ENCODE data around the gene BNIP2.
"Not testable (repeated sequence)": the region's sequence is repeated elsewhere in the genome, so short reads cannot be mapped to it uniquely, and the experiment has no call there.

The BNIP2 gene

DNA sequence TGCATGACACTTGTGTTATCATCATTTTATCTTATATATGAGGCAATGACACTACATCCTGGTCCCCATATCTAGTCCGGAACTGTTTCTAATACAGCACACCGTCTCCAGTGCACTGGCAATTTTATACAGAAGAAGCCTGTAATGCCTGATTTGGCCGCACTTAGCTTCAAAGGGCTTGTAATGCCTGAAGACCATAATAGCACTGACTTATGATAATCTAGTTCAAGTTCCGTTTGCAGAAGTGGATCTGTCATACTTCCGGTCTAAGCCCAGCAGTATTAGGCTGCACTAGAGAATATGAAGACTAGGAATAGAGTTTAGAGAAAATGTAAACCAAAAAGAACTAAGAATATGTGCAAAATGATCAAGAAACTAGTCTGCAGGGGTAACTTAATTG is 1.3 kb downstream of the BNIP2 start:
- DNase-seq: no peak

DNA sequence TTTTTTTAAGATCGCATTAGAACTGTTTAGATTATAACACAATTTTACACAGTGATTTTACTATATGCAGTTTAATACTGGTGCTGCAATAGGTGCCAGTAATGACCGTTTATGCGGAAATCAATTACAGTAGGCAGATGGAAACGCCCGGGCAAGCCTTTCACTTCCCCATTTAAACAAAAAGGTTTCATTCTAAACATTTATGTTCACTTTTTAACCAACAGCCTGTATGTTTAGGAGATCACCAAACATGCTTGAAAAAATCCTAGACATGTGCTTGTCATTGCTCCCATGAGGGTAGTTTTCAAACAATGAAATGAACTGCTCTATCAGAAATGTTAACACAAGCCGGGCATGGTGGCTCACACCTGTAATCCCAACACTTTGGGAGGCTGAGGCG is 2.7 kb downstream of the BNIP2 start:
- no peak for DNase-seq

DNA sequence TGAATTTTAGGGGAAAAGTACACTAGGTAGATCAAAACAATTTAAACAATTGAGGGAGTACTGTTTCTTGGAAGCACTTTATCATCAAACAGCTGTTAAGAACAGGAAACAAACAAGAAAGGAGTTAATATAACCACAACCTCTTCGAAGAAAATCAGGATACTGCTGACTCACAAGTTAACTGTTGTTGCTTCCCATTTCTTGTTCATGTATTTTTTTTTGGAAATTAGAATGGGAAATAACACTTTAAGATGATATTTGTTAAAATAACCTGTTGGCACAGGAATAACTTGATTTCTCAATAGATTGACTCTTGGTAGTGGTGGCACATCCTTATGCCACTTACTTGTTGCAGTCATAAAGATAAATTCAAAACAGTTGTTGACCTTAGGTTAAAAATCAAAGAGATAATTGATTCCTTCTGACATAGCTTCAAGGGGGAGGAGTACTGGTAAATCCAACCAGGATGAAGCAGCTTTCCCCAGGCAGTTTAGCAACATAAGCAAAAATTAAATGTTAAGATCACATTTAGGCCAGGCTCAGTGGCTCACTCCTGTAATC is 3.3 kb downstream of the BNIP2 start:
- no peak for DNase-seq

DNA sequence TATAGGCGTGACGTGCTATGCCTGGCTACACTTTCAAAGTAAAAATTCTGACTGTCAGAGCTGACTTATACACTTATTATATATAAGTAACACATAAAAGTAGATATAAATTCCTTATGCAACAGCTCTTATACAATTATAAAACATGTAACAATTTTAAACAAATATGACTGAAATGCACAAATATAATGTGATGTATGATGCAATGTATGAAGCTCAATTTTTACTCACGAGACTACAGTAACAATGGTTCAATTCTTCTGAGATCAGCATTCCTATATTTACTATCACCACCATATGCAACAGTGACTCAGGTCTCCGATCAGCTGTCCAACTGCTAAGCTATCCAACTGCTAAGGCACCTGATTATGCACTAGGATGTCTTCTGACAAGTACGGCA is 8.2 kb downstream of the BNIP2 start:
- DNase-seq: no peak

- DNase-seq: no peak
Observed at GRCh38 chr15:59680346-59680745, 8.8 kb downstream of the BNIP2 start.

DNA sequence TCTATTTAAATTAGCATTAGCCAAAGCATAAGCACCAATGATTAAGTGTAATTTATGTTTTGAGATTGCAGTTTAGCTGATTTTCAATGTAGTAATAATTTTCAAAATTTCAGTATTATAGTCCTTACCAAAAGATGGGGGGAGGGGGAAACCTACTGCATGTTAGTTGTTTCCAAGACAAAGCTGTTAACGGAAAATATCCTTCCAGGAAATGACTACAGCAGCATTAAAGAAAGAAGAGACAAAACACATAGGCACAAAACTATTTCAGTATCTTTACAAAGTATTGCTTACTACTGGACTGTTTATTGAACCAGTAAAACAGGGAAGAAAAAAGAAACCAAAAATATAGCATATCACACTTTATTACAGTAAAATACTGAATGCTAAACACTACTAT is 10.5 kb downstream of the BNIP2 start:
- DNase-seq: no peak

- no peak for DNase-seq
Observed at GRCh38 chr15:59678172-59678571, 10.9 kb downstream of the BNIP2 start.

DNA sequence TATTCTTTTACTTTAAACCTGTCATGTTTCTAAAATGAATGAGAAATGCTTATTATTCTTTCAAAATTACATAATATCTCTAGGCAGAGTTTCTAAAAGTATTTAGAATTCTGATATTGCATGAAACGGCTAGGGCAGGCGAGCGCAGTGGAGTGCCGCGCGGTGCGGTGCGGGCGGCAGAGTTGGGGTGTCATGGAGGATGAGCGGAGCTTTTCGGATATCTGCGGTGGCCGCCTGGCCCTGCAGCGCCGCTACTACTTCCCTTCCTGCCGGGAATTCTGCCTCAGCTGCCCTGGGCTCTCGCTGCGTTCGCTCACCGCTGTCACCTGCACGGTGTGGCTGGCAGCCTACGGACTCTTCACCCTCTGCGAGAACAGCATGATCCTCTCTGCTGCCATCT is 12.6 kb downstream of the BNIP2 start:
- DNase-seq: no peak

DNA sequence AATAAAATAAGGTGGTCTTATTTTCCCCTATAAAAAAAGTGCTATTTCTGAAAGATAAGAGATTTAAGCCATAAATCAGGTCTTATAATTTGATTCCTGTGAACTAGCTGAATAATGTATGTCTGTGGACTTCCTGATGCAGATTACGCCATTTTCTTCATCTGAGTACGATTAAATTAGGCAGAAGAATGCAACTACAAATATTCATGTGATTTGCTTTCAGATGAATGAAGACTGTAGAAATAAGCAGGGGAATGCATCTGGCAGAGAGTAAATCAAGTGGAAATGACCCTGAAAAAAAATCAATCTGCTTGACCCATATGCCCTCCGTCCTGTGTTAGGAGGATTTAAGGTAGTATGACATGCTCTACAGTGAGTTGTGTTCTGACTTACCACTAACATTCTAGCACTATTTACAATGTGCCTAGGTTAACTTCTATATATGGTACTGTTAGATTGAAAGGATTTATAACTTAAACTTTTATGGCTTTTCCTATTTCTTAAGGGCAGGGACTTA is 14.7 kb downstream of the BNIP2 start:
- DNase-seq: no peak

GRCh38 chr15:59668556-59668955 is 20.6 kb downstream of the BNIP2 start:
- DNase-seq: no peak

DNA sequence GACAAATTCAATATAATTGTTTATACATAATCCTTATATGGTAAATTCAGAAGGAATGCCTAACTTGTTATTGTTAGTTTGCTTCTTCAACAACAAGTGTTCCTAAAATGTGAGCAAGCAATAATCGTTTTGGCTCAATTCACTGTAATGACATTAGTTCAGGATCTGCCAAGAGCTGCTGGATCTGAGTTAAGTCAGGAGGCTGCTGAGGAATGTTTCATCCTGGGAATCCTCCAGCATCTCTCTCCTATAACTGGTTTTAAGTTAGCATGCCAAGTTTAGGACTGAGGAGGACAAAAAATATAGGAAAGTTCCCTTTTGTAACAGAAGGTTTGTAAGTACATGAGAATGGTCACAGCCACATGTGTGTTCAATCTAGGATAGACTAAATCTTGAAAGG is 26.9 kb downstream of the BNIP2 start:
- no peak for DNase-seq

DNA sequence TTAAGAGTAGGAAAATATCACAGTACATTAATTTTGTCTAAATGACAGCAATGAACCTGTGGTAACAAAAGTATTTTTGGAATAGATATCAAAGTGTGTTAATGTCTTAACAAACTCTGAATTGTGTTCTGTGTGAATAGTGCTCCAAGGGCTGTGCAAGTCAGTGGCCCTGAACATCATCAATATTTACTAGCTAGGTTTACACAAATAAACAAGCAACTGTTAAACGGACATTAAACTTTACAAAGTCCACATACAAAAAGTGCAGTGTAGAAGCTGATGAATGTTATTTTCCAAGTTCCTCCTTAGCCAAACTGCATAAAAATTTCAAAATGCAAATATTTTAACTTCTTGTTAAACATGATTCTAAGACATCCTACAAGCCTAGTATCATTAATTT is 29.8 kb downstream of the BNIP2 start:
- DNase-seq: no peak

- DNase-seq: no peak
Observed at GRCh38 chr15:59657635-59658125, 31.4 kb downstream of the BNIP2 start.

- DNase-seq: peak; percentile 90
Observed at GRCh38 chr15:59656897-59657634, 32.1 kb downstream of the BNIP2 start, which contains the start of gene GTF2A2. GTF2A2 (minus strand) TSS chr15:59657515; CDS start chr15:59652277, 5,238 bp downstream.

DNA sequence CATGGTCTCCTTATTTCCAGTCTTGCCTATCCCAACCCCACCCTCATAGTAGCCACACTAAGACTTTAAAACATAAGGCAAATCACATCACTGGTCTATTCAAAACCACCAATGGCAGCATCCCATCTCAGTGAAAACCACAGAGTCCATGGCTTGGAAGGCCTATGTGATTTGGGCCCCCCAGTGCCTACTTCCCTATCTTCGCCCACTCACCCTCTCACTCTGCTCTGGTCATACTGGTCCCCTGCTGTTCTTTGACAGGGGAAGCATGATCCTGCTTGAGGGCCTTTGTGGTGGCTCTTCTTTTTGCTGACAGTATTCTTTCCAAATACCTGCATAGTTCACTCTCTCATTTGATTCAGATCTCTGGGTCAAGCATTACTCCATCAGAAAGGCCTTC is 35.1 kb downstream of the BNIP2 start:
- DNase-seq: no peak

GRCh38 chr15:59649603-59650002 is 39.5 kb downstream of the BNIP2 start:
- no peak for DNase-seq

GRCh38 chr15:59647085-59647484 is 42.0 kb downstream of the BNIP2 start:
- no peak for DNase-seq

DNA sequence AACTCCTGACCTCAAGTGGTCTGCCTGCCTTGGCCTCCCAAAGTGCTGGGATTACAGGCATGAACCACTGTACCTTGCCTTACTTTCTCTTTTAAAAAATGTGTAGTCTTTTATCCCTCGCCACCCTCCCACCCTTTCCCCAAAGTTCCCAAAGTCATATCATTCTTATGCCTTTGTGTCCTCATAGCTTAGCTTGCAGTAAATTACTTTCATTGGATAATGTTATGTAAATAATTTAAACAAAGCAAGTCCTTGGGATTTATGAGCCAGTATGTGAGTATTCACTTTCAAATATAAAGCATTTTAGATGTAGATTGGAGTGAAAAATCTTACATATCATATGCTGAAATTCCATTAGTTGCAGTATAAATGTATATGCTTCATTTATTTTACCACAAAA is 42.8 kb downstream of the BNIP2 start:
- no peak for DNase-seq

GRCh38 chr15:59645812-59646211 is 43.3 kb downstream of the BNIP2 start:
- not testable (repeated sequence) for DNase-seq

- no peak for DNase-seq
Observed at GRCh38 chr15:59644756-59645155, 44.4 kb downstream of the BNIP2 start.

- DNase-seq: no peak
Observed at GRCh38 chr15:59642351-59642750, 46.8 kb downstream of the BNIP2 start.

- DNase-seq: not testable (repeated sequence)
Observed at GRCh38 chr15:59637507-59637906, 51.6 kb downstream of the BNIP2 start.

- DNase-seq: no peak
Observed at GRCh38 chr15:59636184-59636583, 52.9 kb downstream of the BNIP2 start.

DNA sequence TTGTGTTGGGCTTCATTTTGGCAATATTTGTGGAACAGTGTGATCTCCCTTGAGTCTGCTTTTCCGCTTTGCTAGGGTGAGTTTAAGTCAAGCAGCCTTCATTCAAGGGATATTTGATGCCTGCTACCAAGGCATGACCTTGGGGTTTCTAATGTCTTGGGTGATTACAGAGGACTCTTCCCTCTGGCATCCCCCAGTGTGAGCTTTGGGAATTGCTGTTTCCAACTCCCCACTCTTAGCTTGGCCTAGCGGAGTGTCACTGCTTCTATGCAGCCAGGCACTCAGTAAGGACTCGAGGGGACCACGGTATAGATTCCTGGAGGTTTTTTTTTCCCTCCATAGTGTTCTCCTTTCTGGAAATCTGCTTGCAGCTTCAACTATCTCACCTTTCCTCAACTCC is 56.4 kb downstream of the BNIP2 start:
- no peak for DNase-seq

- peak; percentile 25 for DNase-seq
Observed at GRCh38 chr15:59622289-59622688, 66.8 kb downstream of the BNIP2 start.
